ENCODE results near the gene PSTPIP1. TPM values are rescaled to one million over a fixed set of nuclear protein-coding genes. Genes with fewer than 3 reads are reported as not detected.

The PSTPIP1 gene
- polyA plus RNA-seq, 2 of the 4 experiments (the other 2 are of a cell fraction) = not detected

- no peak for FAIRE-seq
- ChIA-PET POLR2A (no interaction called here), CTCF (interaction anchor here (1.0 to 5.9 kb wide), 2 partner anchors 13 to 14 kb away, joined by 3 to 50 read pairs; no protein-coding TSS in a partner anchor)
- no peak for DNase-seq (ENCODE audit: low read depth in 1 of 2, low spot score in 1 of 2)
- Histone ChIP-seq H3K27ac (no peak overlapping the region), H3K4me3 (no peak overlapping the region), H3K4me1 (no peaks in the 10 kb centered on the region), H3K4me2 (no peak overlapping the region), H3K9me3 (no peaks in the 10 kb centered on the region)
- no peak for ATAC-seq
- TF ChIP-seq NR3C1 (IDR thresholded peaks at IDR 0.05) (no peak), HOXA7 (CRISPR knock-in tag; IDR thresholded peaks at IDR 0.05) (no peak), CTCF (IDR thresholded peaks at IDR 0.05) (no peak), EHMT2 (IDR thresholded peaks at IDR 0.05; ENCODE audit: low read depth) (no peak)
- WGBS (ENCODE audit: missing lambda C conversion rate) = 42% methylated on average over 4 of the region's 4 CpGs
Measured at GRCh38 chr15:77010857-77011256, 15.9 kb downstream of the PSTPIP1 start.

DNA sequence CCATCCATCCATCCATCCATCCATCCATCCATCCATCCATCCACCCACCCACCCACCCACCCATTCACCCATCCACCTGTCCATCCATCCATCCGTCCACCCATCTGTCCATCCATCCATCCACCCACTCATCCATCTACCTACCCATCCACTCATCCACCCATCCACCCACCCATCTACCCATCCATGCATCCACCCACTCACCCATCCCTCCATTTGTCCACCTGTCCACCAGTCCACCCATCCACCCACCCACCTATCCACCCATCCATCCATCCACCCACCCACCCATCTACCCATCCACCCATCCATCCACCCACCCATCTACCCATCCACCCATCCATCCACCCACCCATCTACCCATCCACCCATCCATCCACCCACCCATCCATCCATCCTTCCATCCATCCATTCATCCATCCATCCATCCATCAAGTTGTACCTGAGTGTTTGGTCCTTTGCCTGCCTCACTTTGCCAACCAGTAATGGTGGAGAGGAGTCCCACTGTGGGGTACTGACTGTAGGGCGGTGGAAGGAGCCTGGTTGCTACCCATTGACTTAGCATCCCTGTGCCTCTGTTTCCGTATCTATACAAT is 17.3 kb downstream of the PSTPIP1 start:
- Histone ChIP-seq H3K9me3 (no peaks in the 10 kb centered on the region), H3K4me2 (no peak overlapping the region), H3K27ac (no peak overlapping the region), H3K4me1 (no peaks in the 10 kb centered on the region), H3K4me3 (no peak overlapping the region)
- POLR2A ChIA-PET = no interaction called here
- TF ChIP-seq HOXA7 (CRISPR knock-in tag; IDR thresholded peaks at IDR 0.05) (no peak), BCL3 (IDR thresholded peaks at IDR 0.05) (no peak), MAX (IDR thresholded peaks at IDR 0.05) (no peak), KDM5A (IDR thresholded peaks at IDR 0.05) (no peak), ZSCAN20 (CRISPR knock-in tag; IDR thresholded peaks at IDR 0.05) (no peak), SMC3 (IDR thresholded peaks at IDR 0.05) (no peak)
- DNase-seq (ENCODE audit: low read depth in 1 of 2, low spot score in 1 of 2) (no peak), ATAC-seq (no peak), FAIRE-seq (no peak)
- CTCF ChIA-PET = interaction anchor here (1.7 kb wide), 1 partner anchor 11 kb away, joined by 6 read pairs; no protein-coding TSS in a partner anchor
- 50% methylated on average over 3 of the region's 3 CpGs for WGBS (ENCODE audit: missing lambda C conversion rate)

DNA sequence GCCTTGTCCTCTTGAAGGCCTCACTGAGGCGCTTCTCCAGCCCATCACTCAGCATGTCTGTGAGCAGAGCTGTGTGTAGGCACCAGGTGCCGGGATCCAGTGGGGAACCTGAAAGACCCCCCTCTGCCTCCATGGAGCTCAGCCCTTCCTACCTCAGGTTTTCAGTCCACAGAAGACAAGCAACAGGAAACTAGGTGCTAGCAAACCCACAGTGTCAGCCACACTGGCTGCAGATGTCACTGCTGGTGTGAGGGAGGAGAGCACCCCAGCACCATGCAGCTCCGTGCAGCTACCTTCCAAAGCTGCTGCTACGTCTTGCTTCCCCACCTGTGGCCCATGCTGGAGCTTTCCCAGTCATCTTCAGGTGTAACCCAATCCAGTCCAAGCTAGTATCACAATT is 17.9 kb downstream of the PSTPIP1 start:
- Histone ChIP-seq H3K9me3 (no peaks in the 10 kb centered on the region), H3K4me2 (no peak overlapping the region), H3K27ac (no peak overlapping the region), H3K4me1 (no peaks in the 10 kb centered on the region), H3K4me3 (no peak overlapping the region)
- DNase-seq (ENCODE audit: low read depth in 1 of 2, low spot score in 1 of 2) = no peak
- WGBS (ENCODE audit: missing lambda C conversion rate) = 33% methylated on average over 3 of the region's 4 CpGs
- no peak for FAIRE-seq
- ATAC-seq = no peak
- no peak for TF ChIP-seq SREBF2 (IDR thresholded peaks at IDR 0.05)
- TF ChIP-seq POLR2A (IDR thresholded peaks at IDR 0.05; ENCODE audit: low read length) = no peak
- TF ChIP-seq MAFK (IDR thresholded peaks at IDR 0.05; ENCODE audit: partially characterized antibody) = no peak
- no peak for TF ChIP-seq EHMT2 (IDR thresholded peaks at IDR 0.05; ENCODE audit: low read depth)
- no peak for TF ChIP-seq HMGXB4 (CRISPR knock-in tag; IDR thresholded peaks at IDR 0.05; ENCODE audit: borderline replicate concordance)
- ChIA-PET CTCF (interaction anchor here (0.6 to 1.9 kb wide), 4 partner anchors 11 to 854 kb away, joined by 3 to 6 read pairs (median 5); no protein-coding TSS in a partner anchor), POLR2A (no interaction called here)

GRCh38 chr15:77013776-77014131 is 18.8 kb downstream of the PSTPIP1 start:
- DNase-seq (ENCODE audit: low read depth in 1 of 2, low spot score in 1 of 2) = no peak
- Histone ChIP-seq H3K27ac (no peak overlapping the region), H3K9me3 (no peaks in the 10 kb centered on the region), H3K4me1 (no peaks in the 10 kb centered on the region), H3K4me3 (no peak overlapping the region), H3K4me2 (no peak overlapping the region)
- ATAC-seq = no peak
- no peak for TF ChIP-seq EP300 (IDR thresholded peaks at IDR 0.05)
- no peak for TF ChIP-seq HOXB5 (CRISPR knock-in tag; IDR thresholded peaks at IDR 0.05)
- no peak for TF ChIP-seq MAX (IDR thresholded peaks at IDR 0.05)
- TF ChIP-seq HES2 (IDR thresholded peaks at IDR 0.05) = no peak
- TF ChIP-seq RFX5 (IDR thresholded peaks at IDR 0.05) = no peak
- no peak for TF ChIP-seq HEYL (CRISPR knock-in tag; IDR thresholded peaks at IDR 0.05)
- no peak for TF ChIP-seq FOXS1 (CRISPR knock-in tag; IDR thresholded peaks at IDR 0.05)
- TF ChIP-seq SREBF2 (IDR thresholded peaks at IDR 0.05) = no peak
- no peak for TF ChIP-seq CEBPB (IDR thresholded peaks at IDR 0.05)
- no peak for TF ChIP-seq ESRRA (IDR thresholded peaks at IDR 0.05; ENCODE audit: borderline replicate concordance, low read length)
- no peak for TF ChIP-seq EHMT2 (IDR thresholded peaks at IDR 0.05; ENCODE audit: low read depth)
- TF ChIP-seq BHLHE40 (IDR thresholded peaks at IDR 0.05; ENCODE audit: low read depth, low read length) = no peak
- no peak for TF ChIP-seq POLR2A (IDR thresholded peaks at IDR 0.05; ENCODE audit: low read length)
- no peak for TF ChIP-seq RARB (CRISPR knock-in tag; IDR thresholded peaks at IDR 0.05)
- no peak for TF ChIP-seq TFCP2L1 (CRISPR knock-in tag; IDR thresholded peaks at IDR 0.05)
- no peak for TF ChIP-seq TP53 (CRISPR knock-in tag; IDR thresholded peaks at IDR 0.05)
- WGBS (ENCODE audit: missing lambda C conversion rate) = 46% methylated on average over 6 of the region's 6 CpGs
- ChIA-PET CTCF (interaction anchor here (1.2 to 1.9 kb wide), 3 partner anchors 10 to 22 kb away, joined by 3 to 6 read pairs (median 5); no protein-coding TSS in a partner anchor), POLR2A (no interaction called here)
- no peak for FAIRE-seq
